Epithelial cell of esophagus (primary cell): ENCODE data around the gene OR8G5.

Experiments
- DNase-seq: peaks from one replicate; pipeline ENCODE4 v3.0.0; 2010; ENCODE audit warnings: low read depth
- H3K4me3 ChIP-seq: 2 replicates; pipeline ENCODE4 v1.5.1; 2011; ENCODE audit warnings: mild to moderate bottlenecking, low read length, control low read depth
- CTCF ChIP-seq: IDR thresholded peaks from 2 replicates; pipeline ENCODE4 v1.5.1; 2011; ENCODE audit warnings: low read depth, mild to moderate bottlenecking, low read length, control low read depth, inconsistent platforms; ENCODE audit not compliant: insufficient read depth; ENCODE audit errors: missing control alignments

Gene OR8G5

DNA sequence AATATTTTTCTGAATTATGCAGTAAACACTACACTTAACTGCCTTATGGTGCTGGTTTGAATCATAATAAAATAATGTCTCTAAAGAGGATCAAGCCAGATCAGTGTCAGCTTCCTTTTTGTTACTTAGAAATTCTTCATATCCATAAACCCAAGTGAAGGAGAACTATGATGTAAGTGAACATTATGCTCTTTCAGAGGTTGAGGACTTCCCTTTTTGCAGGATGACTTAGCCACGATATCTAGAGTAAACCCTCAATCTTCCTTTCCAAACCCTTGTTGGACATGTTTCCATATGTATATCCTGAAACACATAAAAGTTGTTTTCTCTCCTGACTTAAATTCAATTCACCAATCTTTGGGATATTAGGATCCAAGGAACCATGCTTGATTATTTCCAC lies 38.5 kb downstream of the OR8G5 start:
- no peak overlapping the region for H3K4me3 ChIP-seq
- TF ChIP-seq CTCF, result no peak
- DNase-seq, result no peak

- DNase-seq, result no peak
- no peak for TF ChIP-seq CTCF
Measured at GRCh38 chr11:124296016-124296415, 39.8 kb downstream of the OR8G5 start.

DNA sequence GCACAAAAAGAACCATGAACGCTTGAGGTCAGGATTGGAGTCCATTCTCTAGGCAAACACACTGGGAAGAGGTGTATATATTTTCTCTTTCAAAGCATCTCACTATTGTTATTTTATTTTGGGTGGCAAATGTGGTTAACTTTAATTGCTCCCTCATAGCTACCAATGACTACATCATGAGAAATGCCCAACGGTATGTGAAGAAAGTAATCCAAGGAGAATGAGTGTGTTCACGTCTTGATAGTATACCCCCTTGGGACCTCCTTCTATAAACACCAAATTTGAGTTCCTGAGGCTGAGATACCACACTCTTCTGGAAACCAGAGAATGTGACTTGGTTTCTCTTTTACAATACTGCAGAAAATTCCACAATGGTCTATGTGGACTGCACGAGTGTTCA lies 41.7 kb downstream of the OR8G5 start:
- DNase-seq, result no peak
- H3K4me3 ChIP-seq, result no peak overlapping the region
- no peak for TF ChIP-seq CTCF

More at GRCh38 chr11:124296016-124296415, 39.8 kb downstream of the OR8G5 start:
- no peak overlapping the region for H3K4me3 ChIP-seq

GRCh38 chr11:124301548-124301947 lies 45.4 kb downstream of the OR8G5 start:
- DNase-seq, result peak; percentile 30
- no peak for TF ChIP-seq CTCF
- H3K4me3 ChIP-seq, result no peak overlapping the region

- no peak for TF ChIP-seq CTCF
- H3K4me3 ChIP-seq, result no peak overlapping the region
- no peak for DNase-seq
Measured at GRCh38 chr11:124302347-124303125, 46.4 kb downstream of the OR8G5 start.

GRCh38 chr11:124307093-124307492 lies 50.9 kb downstream of the OR8G5 start:
- H3K4me3 ChIP-seq, result no peak overlapping the region
- DNase-seq, result no peak
- TF ChIP-seq CTCF, result no peak

GRCh38 chr11:124310721-124311120 lies 54.5 kb downstream of the OR8G5 start:
- H3K4me3 ChIP-seq, result no peak overlapping the region
- TF ChIP-seq CTCF, result no peak
- DNase-seq, result peak; percentile 4
